LoVo (cell line): ENCODE measurements around the gene CMTM3.
A peak's percentile ranks its signal among the peaks of the same experiment; 100 is the strongest.
"Not testable (repeated sequence)": the region's sequence is repeated elsewhere in the genome, so short reads cannot be mapped to it uniquely, and the experiment has no call there.

Source experiments
- DNase-seq: peaks from one replicate; pipeline ENCODE4 v3.0.0-alpha.2; 2016; ENCODE audit warnings: low spot score

Gene CMTM3

GRCh38 chr16:66585481-66586239, 18.8 kb upstream of the CMTM3 start:
- DNase-seq: no peak

GRCh38 chr16:66587881-66588600, 16.5 kb upstream of the CMTM3 start:
- no peak for DNase-seq

DNA sequence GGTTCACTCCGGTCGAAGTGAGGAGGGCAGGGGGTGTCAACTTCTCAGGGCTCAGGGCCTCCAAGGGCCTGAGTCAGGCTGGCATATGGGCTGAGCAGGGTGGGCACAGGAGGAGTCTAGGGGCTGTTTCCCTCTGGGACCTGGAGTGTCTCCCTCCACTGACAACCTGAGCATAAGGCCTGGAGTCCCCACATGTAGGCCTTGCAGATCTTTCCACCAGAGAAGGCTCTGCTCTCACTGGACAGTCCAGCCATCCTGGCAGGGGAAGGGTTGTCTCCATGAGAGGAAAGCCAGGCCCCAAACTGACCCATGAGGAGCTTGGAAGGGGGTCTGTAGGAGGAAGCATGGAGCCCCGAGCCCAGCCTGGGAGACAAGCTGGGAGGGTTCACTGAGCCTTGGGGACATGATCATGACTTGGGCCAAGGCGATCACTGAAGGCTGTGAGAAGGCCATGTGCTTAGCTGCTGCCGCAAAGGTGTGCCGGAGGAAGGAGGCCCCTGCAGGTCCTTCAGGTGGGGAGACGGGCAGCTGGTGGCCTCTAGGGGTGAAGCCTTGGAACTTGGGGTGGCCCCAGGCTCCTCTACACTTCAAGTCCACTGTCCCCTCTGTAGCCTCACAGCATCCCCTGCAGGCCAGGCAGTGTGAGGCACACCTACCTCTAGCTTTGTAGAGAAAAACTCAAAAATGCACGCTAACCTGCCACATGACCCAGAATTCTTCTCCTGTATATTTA, 15.4 kb upstream of the CMTM3 start:
- no peak for DNase-seq

GRCh38 chr16:66590322-66590721, 14.2 kb upstream of the CMTM3 start:
- no peak for DNase-seq

- DNase-seq: no peak
Measured at GRCh38 chr16:66591018-66591417, 13.5 kb upstream of the CMTM3 start.

DNA sequence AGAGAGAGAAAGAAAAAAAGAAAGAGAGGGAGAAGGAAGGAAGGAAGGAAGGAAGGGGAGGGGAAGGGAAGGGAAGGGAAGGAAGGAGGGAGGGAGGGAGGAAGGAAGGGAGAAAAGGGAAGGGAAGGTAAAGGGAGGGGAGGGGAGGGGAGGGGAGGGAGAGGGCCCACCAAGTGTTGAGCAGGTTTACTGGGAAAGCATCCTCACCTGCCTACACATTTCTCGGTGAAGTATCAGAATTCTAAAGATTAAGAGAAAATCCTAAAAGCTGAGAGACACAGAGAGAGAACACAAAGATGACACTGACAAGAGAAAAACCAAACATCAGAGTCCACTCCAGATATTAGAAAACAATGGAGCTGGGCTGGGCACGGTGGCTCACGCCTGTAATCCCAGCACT, 12.3 kb upstream of the CMTM3 start:
- no peak for DNase-seq

DNA sequence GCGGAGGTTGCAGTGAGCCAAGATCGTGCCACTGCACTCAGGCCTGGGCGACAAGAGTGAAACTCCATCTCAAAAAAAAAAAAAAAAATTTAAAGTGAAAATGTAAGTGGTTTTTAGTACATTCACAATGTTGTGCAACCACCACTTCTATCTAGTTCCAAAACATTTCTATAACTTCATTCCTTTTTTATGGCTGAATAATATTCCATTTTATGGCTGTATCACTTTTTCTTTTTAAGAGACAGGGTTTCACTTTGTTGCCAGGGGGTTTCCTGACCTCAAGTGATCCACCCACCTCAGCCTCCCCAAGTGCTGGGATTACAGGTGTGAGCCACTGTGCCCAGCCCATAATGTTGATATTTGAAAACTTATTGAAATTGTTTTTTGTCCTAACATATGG, 11.7 kb upstream of the CMTM3 start:
- no peak for DNase-seq

- DNase-seq: no peak
Measured at GRCh38 chr16:66594739-66595138, 9.8 kb upstream of the CMTM3 start.

- DNase-seq: not testable (repeated sequence)
Measured at GRCh38 chr16:66596559-66596958, 7.9 kb upstream of the CMTM3 start.

GRCh38 chr16:66596986-66597848, 7.3 kb upstream of the CMTM3 start:
- DNase-seq: no peak

- DNase-seq: no peak
Measured at GRCh38 chr16:66598111-66598510, 6.4 kb upstream of the CMTM3 start.

DNA sequence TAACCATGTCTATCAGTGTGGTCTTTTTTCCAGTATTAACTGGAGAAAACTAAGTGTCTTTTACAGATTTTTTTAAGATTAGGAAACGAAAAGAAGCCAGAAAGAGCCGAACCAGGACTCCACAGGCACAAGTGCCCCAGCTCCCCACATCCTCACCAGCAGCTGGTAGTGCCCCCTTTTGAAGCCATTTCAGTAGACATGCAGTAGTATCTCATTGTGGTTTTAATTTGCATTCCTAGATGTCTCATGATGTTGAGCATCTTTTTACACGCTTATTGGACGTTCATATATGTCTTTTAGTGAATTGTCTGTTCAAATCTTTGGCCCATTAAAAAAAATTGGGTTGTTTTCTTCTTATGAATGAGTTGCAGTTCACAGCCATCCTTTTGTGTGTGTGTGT, 4.8 kb upstream of the CMTM3 start:
- no peak for DNase-seq

DNA sequence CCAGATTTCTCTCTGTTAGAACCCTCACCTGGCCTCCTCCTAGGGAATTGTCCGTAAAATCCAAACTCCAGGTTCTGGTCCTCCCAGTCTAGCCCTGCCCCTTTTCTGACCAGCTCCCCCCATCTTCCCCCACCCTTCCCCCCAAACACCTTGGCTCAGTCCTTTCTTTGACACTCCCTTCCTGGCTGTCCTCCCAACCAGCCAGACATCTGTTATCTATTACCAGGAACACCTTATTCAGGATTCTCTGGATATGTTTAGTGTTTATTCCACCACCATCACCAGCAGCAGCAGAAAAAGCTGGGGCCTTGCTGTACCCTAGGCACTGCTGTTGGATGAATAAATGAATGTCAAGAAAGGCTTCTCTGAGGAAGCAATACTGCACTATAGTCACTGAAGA, 4.0 kb upstream of the CMTM3 start:
- no peak for DNase-seq

DNA sequence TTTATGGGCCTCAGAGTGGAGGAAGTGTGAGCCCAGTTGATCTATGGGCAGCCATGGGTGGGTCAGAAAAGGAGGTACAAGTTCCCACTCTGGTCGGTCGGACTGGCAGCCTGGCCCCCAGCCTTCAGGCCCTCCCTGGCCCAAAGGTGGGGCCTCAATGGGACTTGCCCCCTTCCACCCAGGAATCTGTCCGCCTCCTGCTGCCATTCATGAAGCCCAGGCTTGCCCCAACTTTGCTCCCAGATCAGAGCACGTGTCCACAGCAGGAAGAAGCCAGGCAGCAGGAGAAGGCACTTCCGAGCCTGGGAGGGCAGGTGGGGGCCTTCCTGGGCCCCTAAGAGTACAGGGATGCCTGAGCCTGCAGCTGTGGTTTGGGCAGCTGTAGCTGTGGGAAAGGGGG, 3.0 kb upstream of the CMTM3 start:
- DNase-seq: no peak

GRCh38 chr16:66603537-66604375, 748 bp upstream of the CMTM3 start:
- no peak for DNase-seq

DNA sequence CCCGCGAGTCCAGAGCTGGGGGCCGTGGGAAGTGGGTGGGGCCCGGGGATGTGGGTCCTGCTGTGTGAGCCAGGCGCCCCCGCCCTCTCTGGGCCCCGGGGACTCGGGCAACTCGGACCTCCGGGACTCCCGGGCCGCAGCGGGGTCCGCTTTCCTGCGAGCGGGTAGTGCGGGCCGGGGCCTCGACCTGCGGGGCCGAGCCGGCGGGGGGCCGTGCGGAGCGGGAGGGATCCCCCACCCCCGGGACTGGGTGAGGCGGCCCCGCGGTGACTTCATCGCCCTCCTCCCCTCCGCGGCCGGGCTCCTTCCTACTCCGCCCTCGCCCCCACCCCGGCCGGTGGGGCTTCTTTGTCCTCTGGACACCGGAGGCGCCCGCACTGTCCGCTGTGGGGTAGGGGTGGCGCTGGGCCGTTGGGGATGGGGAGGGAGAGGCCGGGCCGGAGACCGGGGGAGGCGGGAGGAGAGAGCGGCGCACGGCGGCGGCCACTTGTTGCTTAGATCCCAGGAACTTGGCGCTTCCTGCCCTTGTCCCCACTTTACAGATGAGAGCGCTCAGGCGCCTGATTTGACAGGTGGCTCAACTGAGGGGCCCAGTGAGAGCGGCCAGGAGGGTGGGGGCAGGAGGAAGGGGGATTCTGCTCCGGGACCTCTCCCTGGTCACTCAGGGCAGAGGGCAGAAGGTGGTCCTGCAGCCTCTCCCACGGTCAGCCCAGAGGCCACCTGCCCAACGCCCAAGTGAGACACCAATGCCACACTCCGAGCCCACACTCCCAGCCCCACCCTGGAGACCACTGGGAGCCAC, 874 bp downstream of the CMTM3 start:
- DNase-seq: no peak

- DNase-seq: no peak
Measured at GRCh38 chr16:66605979-66606751, 1.7 kb downstream of the CMTM3 start.

- DNase-seq: peak; percentile 87
Measured at GRCh38 chr16:66608241-66609138, 4.0 kb downstream of the CMTM3 start.
